ENCODE data around the gene TEX52.

GRCh38 chr12:2877047-2877952, 20.5 kb upstream of the TEX52 start, which contains the start of the genes FOXM1 and RHNO1:
- TF ChIP-seq POLR2A (IDR thresholded peaks at IDR 0.05) (peak in 1 of 2 donors; percentile 43), CTCF (IDR thresholded peaks at IDR 0.05) (peak in 1 of 3 experiments; percentile 33), POLR2AphosphoS5 (IDR thresholded peaks at IDR 0.05; ENCODE audit: insufficient read depth in 1 of 2, low read depth in 1 of 2) (peak; percentile 31 to 85)

All from vagina (tissue), 2 donors.